ENCODE results near the gene CENPV. TPM values are rescaled to one million over a fixed set of nuclear protein-coding genes. Genes with fewer than 3 reads are reported as not detected.

CENPV gene
- polyA plus RNA-seq, 1 donor = 136 TPM

DNA sequence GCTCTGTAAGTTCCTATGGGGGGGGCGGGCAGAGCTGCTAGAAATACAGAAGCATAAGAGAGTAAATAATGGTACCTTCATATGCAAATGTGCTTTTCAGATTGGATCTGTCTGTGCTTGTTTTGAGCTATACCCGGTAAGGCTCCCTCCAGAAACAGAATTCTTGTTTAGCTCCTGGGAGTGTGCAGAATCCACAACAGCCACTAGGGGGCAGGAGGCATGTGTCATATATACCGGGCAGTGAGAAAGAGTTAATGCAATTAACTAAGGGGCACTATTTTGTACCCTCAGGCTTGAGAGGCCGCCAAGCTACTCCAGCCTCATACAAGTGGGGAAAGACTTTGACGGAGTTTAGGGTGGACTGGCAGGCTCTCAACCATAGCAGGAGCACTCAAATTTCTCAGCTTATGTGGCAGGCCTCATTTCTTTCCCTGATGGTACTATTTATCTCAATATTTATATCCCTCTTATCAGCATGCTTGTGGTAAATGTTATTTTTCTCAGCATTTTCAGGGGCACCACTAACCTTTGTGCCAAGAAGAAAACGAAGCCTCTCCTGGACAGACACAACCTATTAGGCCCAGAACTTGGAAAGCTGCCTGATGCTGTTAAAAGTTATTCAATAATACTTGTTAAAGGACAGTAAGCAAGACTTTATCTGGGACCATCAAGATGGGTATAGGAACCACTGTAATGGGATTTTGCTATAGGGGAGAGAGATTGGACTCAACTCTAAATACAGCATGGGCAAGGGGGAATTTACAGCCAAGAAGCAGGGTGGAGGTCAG, 10.7 kb upstream of the CENPV start:
- H3K27ac ChIP-seq (ENCODE audit: low read length) = peak overlapping the region; percentile 35
- WGBS (ENCODE audit: insufficient coverage, low lambda C conversion rate) = 20% methylated on average over 1 of the region's 6 CpGs
- H3K27me3 ChIP-seq (ENCODE audit: control insufficient read depth, insufficient read depth, low read length) = no peaks in the 10 kb centered on the region
- DNase-seq = peak; percentile 64 to 74
- H3K4me1 ChIP-seq (ENCODE audit: control insufficient read depth, insufficient read depth, low read length) = peaks cover 5% of the 10 kb centered on the region
- no peak overlapping the region for H3K4me3 ChIP-seq (ENCODE audit: low read length)
- H3K9me3 ChIP-seq (ENCODE audit: control insufficient read depth, low read depth, low read length) = no peaks in the 10 kb centered on the region
- no peaks in the 10 kb centered on the region for H3K36me3 ChIP-seq (ENCODE audit: control insufficient read depth, insufficient read depth, low read length)

DNA sequence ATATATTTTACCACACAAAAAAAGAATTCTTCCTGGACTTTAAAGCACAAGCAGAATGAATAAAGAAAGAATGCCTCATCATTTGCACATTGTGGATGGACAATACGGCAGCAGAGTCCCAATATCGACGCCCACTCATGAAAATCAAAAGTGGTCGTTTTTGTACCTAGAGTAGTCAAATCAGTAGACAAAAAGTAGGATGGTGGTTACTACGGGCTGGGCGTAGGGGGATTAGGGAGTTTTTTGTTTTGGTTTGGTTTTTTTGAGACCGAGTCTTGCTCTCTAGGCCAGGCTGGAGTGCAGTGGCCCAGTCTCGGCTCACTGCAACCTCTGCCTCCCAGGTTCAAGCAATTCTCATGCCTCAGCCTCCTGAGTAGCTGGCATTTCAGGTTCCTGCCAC, 8.6 kb upstream of the CENPV start:
- no peaks in the 10 kb centered on the region for H3K27me3 ChIP-seq (ENCODE audit: control insufficient read depth, insufficient read depth, low read length)
- H3K36me3 ChIP-seq (ENCODE audit: control insufficient read depth, insufficient read depth, low read length) = no peaks in the 10 kb centered on the region
- H3K4me3 ChIP-seq (ENCODE audit: low read length) = no peak overlapping the region
- no peak overlapping the region for H3K27ac ChIP-seq (ENCODE audit: low read length)
- DNase-seq = no peak
- H3K9me3 ChIP-seq (ENCODE audit: control insufficient read depth, low read depth, low read length) = no peaks in the 10 kb centered on the region
- WGBS (ENCODE audit: insufficient coverage, low lambda C conversion rate) = no CpG with 5 or more reads among the region's 8 CpGs
- peaks cover 5% of the 10 kb centered on the region for H3K4me1 ChIP-seq (ENCODE audit: control insufficient read depth, insufficient read depth, low read length)

DNA sequence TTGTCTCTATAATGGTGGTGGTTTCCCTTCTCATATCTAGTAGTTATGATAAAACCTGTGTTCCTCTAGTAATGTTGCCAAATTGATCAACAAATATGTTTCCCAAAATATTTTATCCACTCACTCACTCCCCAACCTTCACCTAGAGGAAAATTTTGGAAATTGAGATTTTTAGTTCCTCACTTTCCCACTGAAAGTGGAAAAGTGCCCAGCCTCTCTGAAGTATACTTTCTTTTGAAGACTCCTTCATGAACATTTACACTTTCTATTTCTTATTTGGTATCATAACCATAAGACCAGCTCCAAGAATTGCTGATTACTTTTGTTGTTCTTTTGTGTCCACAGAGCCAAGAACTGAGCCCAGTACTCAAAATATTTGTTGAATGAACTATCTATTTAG, 5.1 kb upstream of the CENPV start:
- Histone ChIP-seq H3K27ac (ENCODE audit: low read length) (no peak overlapping the region), H3K4me3 (ENCODE audit: low read length) (no peak overlapping the region), H3K4me1 (ENCODE audit: control insufficient read depth, insufficient read depth, low read length) (peaks cover 3% of the 10 kb centered on the region), H3K27me3 (ENCODE audit: control insufficient read depth, insufficient read depth, low read length) (no peaks in the 10 kb centered on the region), H3K36me3 (ENCODE audit: control insufficient read depth, insufficient read depth, low read length) (no peaks in the 10 kb centered on the region), H3K9me3 (ENCODE audit: control insufficient read depth, low read depth, low read length) (no peaks in the 10 kb centered on the region)
- no peak for DNase-seq

DNA sequence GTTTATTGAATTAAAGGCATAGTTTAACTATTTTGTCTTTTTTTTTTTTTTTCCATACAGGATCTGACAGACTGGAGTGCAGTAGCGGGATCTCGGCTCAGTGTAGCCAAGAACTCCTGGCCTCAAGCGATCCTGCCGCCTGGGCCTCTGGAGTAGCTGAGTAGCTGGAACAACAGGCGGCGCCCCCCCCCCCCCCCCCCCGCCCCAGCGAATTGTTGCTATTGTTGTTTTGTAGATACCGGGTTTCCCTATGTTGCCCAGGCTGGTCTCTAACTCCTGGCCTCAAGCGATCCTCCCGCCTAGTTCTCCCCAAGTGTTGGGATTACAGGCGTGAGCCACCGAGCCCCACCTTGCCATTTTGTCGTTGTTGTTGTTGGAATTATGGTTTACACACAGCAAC, 1.3 kb upstream of the CENPV start:
- Histone ChIP-seq H3K36me3 (ENCODE audit: control insufficient read depth, insufficient read depth, low read length) (peaks cover under 1% of the 10 kb centered on the region), H3K4me1 (ENCODE audit: control insufficient read depth, insufficient read depth, low read length) (peaks cover 3% of the 10 kb centered on the region), H3K27ac (ENCODE audit: low read length) (no peak overlapping the region), H3K4me3 (ENCODE audit: low read length) (no peak overlapping the region), H3K9me3 (ENCODE audit: control insufficient read depth, low read depth, low read length) (no peaks in the 10 kb centered on the region), H3K27me3 (ENCODE audit: control insufficient read depth, insufficient read depth, low read length) (peaks cover 3% of the 10 kb centered on the region)
- WGBS (ENCODE audit: insufficient coverage, low lambda C conversion rate) = no CpG with 5 or more reads among the region's 14 CpGs
- no peak for DNase-seq

DNA sequence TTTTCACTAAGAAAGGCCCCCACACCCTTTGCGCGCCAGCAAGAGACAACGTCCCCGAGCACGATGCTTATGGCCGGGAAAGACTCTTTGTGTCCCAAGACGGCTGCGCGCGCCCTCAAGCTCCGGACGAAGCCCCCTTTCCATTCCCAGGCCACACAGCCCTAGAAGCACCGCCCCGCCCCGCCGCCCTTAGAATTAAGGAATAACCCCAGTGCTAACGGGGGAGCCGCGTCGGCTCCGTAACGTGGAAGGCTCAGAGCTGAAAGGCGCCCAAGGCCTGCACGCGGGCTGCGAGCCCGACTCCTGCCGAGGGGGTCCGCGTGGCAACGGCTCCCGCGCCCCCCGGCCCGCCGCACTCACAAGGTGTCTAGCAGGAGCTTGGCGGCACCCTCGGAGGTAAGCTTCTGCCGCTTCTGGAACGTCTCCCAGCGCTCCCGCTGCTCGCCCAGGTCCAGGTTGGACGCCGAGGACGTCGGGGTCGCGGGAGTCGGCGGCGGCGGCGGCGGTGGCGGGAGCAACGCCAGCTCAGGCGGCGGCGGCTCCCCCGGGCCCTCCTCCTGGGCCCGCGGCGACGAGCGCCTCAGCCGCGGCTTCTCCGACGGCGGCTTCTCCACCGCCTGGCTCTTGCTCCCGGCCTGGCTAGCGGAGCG, 477 bp downstream of the CENPV start:
- Histone ChIP-seq H3K4me3 (ENCODE audit: low read length) (peak overlapping the region; percentile 57), H3K4me1 (ENCODE audit: control insufficient read depth, insufficient read depth, low read length) (peaks cover 3% of the 10 kb centered on the region), H3K36me3 (ENCODE audit: control insufficient read depth, insufficient read depth, low read length) (peaks cover 15% of the 10 kb centered on the region), H3K27ac (ENCODE audit: low read length) (peak overlapping the region; percentile 81), H3K9me3 (ENCODE audit: control insufficient read depth, low read depth, low read length) (no peaks in the 10 kb centered on the region), H3K27me3 (ENCODE audit: control insufficient read depth, insufficient read depth, low read length) (peaks cover 3% of the 10 kb centered on the region)
- DNase-seq = peak in 1 of 2 donors; percentile 79
- WGBS (ENCODE audit: insufficient coverage, low lambda C conversion rate) = no CpG with 5 or more reads among the region's 75 CpGs

DNA sequence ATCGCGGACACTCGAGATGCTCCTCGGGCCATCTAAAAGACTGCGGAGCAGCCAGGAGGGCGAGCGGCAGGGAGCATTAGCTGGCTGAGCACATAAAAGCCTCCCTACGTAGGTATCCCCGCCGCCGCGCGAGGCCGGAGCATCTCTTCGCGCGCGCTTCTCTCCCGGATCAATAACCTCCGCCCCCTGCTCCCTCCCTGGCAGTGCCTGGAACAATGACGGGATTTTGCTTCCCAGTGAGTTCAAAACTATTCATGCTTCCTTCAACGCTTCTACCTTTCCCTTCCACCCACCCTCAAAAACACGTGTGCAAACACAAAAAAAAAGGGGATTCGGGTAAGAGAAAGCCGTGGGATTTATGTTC, 984 bp downstream of the CENPV start:
- Histone ChIP-seq H3K27ac (ENCODE audit: low read length) (peak overlapping the region; percentile 81), H3K27me3 (ENCODE audit: control insufficient read depth, insufficient read depth, low read length) (peaks cover 3% of the 10 kb centered on the region)
- 0% methylated on average over 2 of the region's 25 CpGs for WGBS (ENCODE audit: insufficient coverage, low lambda C conversion rate)

DNA sequence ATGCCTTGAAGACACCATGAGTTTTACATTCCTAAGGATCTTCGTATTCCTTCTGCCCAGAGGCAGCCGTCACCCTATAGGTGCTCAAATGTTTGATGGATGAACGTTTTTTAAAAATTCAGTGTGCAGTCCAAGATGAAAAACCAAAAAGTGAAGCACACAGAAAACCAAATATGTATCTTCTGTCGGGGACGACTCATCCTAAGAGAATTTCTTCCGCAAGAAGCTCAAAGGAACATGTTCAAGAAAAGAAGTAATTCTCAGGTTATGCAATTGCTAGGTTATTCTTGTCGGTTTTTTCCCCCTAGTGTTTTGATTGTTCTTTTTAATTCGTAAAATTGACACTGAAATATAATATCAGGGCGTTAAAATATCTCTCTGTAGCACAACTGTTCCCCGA, 1.4 kb downstream of the CENPV start:
- H3K27me3 ChIP-seq (ENCODE audit: control insufficient read depth, insufficient read depth, low read length) = peaks cover 3% of the 10 kb centered on the region
- 0% methylated on average over 3 of the region's 10 CpGs for WGBS (ENCODE audit: insufficient coverage, low lambda C conversion rate)
- H3K4me1 ChIP-seq (ENCODE audit: control insufficient read depth, insufficient read depth, low read length) = peaks cover 3% of the 10 kb centered on the region
- peaks cover 19% of the 10 kb centered on the region for H3K36me3 ChIP-seq (ENCODE audit: control insufficient read depth, insufficient read depth, low read length)
- H3K4me3 ChIP-seq (ENCODE audit: low read length) = peak overlapping the region; percentile 57
- H3K9me3 ChIP-seq (ENCODE audit: control insufficient read depth, low read depth, low read length) = no peaks in the 10 kb centered on the region
- DNase-seq = peak in 1 of 2 donors; percentile 20
- H3K27ac ChIP-seq (ENCODE audit: low read length) = peak overlapping the region; percentile 81

More for the DNA sequence above, 984 bp downstream of the CENPV start:
- no peaks in the 10 kb centered on the region for H3K9me3 ChIP-seq (ENCODE audit: control insufficient read depth, low read depth, low read length)
- DNase-seq = peak in 1 of 2 donors; percentile 72
- H3K4me3 ChIP-seq (ENCODE audit: low read length) = peak overlapping the region; percentile 57
- H3K4me1 ChIP-seq (ENCODE audit: control insufficient read depth, insufficient read depth, low read length) = peaks cover 3% of the 10 kb centered on the region
- H3K36me3 ChIP-seq (ENCODE audit: control insufficient read depth, insufficient read depth, low read length) = peaks cover 15% of the 10 kb centered on the region

DNA sequence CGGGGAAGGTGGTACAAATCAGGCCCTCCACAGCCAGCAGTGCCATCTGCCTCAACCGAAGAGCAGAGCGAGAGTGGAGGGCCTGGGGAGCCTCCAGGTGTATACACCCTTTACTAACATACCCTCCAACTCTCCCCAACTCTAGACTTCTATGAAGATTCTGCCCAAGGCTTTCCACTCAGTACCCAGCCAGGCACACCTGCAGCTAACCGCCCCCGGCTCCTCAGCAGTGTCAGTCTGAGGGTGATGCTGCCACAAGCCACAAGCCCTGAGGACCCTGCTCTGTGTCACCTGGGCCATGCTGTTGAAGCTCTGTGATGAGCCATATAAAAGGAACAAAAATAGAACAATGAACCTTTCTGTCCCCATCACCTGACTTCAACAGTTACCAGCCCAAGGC, 3.8 kb downstream of the CENPV start:
- Histone ChIP-seq H3K27me3 (ENCODE audit: control insufficient read depth, insufficient read depth, low read length) (peaks cover 3% of the 10 kb centered on the region), H3K36me3 (ENCODE audit: control insufficient read depth, insufficient read depth, low read length) (peaks cover 22% of the 10 kb centered on the region), H3K4me1 (ENCODE audit: control insufficient read depth, insufficient read depth, low read length) (peaks cover 3% of the 10 kb centered on the region), H3K4me3 (ENCODE audit: low read length) (no peak overlapping the region), H3K27ac (ENCODE audit: low read length) (no peak overlapping the region), H3K9me3 (ENCODE audit: control insufficient read depth, low read depth, low read length) (no peaks in the 10 kb centered on the region)
- no peak for DNase-seq
- no CpG with 5 or more reads among the region's 5 CpGs for WGBS (ENCODE audit: insufficient coverage, low lambda C conversion rate)

DNA sequence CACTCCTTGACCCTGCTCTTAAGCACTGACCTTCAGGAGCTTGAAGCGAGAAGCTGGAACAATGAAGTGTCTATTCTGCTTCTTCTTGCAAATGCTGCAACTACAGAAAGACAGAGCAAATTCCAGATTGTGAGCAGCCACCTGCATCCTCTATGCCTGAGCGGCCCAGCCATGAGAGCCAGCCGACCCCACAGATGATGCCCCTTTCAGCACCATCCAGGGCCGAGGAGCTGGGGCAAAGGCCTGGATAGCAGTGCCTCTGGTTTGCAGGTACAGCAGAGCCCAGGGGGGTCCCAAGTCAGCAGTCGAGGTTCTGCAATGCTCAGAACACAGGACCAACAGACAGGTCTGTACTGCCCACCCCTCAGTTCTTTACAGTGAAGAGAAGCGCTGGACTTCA, 4.7 kb downstream of the CENPV start:
- no peak for DNase-seq
- H3K9me3 ChIP-seq (ENCODE audit: control insufficient read depth, low read depth, low read length) = no peaks in the 10 kb centered on the region
- H3K4me1 ChIP-seq (ENCODE audit: control insufficient read depth, insufficient read depth, low read length) = peaks cover 1% of the 10 kb centered on the region
- WGBS (ENCODE audit: insufficient coverage, low lambda C conversion rate) = no CpG with 5 or more reads among the region's 6 CpGs
- peaks cover 3% of the 10 kb centered on the region for H3K27me3 ChIP-seq (ENCODE audit: control insufficient read depth, insufficient read depth, low read length)
- H3K36me3 ChIP-seq (ENCODE audit: control insufficient read depth, insufficient read depth, low read length) = peaks cover 30% of the 10 kb centered on the region
- no peak overlapping the region for H3K4me3 ChIP-seq (ENCODE audit: low read length)
- H3K27ac ChIP-seq (ENCODE audit: low read length) = no peak overlapping the region

DNA sequence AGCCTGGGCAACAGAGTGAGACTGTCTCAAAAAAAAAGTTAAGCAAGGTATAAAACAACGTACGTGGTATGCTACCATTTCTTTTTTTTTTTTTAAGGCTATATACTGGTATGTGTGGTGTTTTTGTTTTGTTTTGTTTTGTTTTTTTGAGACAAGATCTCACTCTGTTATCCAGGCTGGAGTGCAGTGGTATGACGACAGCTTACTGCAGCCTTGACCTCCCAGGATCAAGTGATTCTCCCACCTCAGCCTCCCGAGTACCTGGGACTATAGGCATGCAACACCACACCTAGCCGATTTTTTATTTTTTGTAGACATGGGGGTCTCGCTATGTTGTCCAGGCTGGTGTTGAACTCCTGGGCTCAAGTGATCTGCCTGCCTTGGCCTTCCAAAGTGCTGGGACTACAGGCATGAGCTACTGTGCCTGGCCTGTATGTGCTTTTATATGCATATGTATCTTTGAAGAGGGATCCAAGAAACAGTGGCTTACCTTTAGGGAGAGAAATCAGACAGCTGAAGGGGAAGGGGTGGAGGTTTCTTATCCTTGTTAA, 6.5 kb downstream of the CENPV start:
- Histone ChIP-seq H3K9me3 (ENCODE audit: control insufficient read depth, low read depth, low read length) (no peaks in the 10 kb centered on the region), H3K4me3 (ENCODE audit: low read length) (no peak overlapping the region), H3K4me1 (ENCODE audit: control insufficient read depth, insufficient read depth, low read length) (no peaks in the 10 kb centered on the region), H3K36me3 (ENCODE audit: control insufficient read depth, insufficient read depth, low read length) (peaks cover 46% of the 10 kb centered on the region), H3K27me3 (ENCODE audit: control insufficient read depth, insufficient read depth, low read length) (no peaks in the 10 kb centered on the region), H3K27ac (ENCODE audit: low read length) (no peak overlapping the region)
- WGBS (ENCODE audit: insufficient coverage, low lambda C conversion rate) = no CpG with 5 or more reads among the region's 6 CpGs
- no peak for DNase-seq
